Calu3 (cell line): ENCODE measurements around the gene RXRB. TPM values are rescaled to one million over a fixed set of nuclear protein-coding genes. Genes with fewer than 3 reads are reported as not detected.

Experiments used
- BruUV-seq: library from RNA; stranded (reverse); fragments of 400-500 nt; replicated peaks from 2 replicates; lab custom pipeline; 2021; lab: Mats Ljungman, UMichigan
- CTCF ChIA-PET: fragments of 300-600 bp; sonication (Branson Sonifier 250); formaldehyde crosslinking; loops from one replicate; lab custom pipeline; 2022; ENCODE audit warnings: antibody characterized with exemption; lab: Charles Lee
- DNase-seq: peaks from one replicate; pipeline ENCODE4 v3.0.0; 2022
- H3K27ac Mint-ChIP-seq: one replicate; pipeline ENCODE4 v1.8.0; 2022; ENCODE audit warnings: mixed read lengths; ENCODE audit not compliant: unreplicated experiment
- H3K27me3 Mint-ChIP-seq: one replicate; pipeline ENCODE4 v1.8.0; 2022; ENCODE audit warnings: mixed read lengths; ENCODE audit not compliant: unreplicated experiment
- H3K36me3 Mint-ChIP-seq: one replicate; pipeline ENCODE4 v1.8.0; 2022; ENCODE audit warnings: mild to moderate bottlenecking, moderate library complexity, mixed read lengths; ENCODE audit not compliant: insufficient read depth, unreplicated experiment
- H3K4me1 Mint-ChIP-seq: one replicate; pipeline ENCODE4 v1.8.0; 2022; ENCODE audit warnings: mild to moderate bottlenecking, low read depth, mixed read lengths; ENCODE audit not compliant: unreplicated experiment
- H3K4me3 Mint-ChIP-seq: one replicate; pipeline ENCODE4 v1.8.0; 2022; ENCODE audit warnings: mild to moderate bottlenecking, low read depth, moderate library complexity, mixed read lengths; ENCODE audit not compliant: unreplicated experiment
- H3K9me3 Mint-ChIP-seq: one replicate; pipeline ENCODE4 v1.8.0; 2022; ENCODE audit warnings: low read depth, mixed read lengths; ENCODE audit not compliant: unreplicated experiment
- CTCF ChIP-seq: fragments of 200-600 bp; IDR thresholded peaks from one replicate; pipeline ENCODE4 v1.8.0; 2022; ENCODE audit warnings: antibody characterized with exemption; ENCODE audit not compliant: unreplicated experiment
- intact Hi-C: fragments of 100-400 bp; cut with micrococcal nuclease; formaldehyde crosslinking; loops from one replicate; pipeline ENCODE4 v1.10.0; 2022; ENCODE audit not compliant: unreplicated experiment
- total RNA-seq: library from RNA; stranded (reverse); gene quantifications from 2 replicates; pipeline ENCODE4 v1.2.3, GENCODE V29; 2022

RXRB gene
- total RNA-seq, 1 experiment from 2014 or later: 78.3 TPM

- no peak for TF ChIP-seq CTCF
- peaks cover 16% of the 10 kb centered on the region for H3K4me1 Mint-ChIP-seq
- no TSS peak for BruUV-seq
- H3K27ac Mint-ChIP-seq: no peak overlapping the region
- CTCF ChIA-PET: interaction anchor here (2.1 kb wide), 1 partner anchor 13 kb away, joined by 8 read pairs; no protein-coding TSS in a partner anchor
- H3K27me3 Mint-ChIP-seq: peaks cover 75% of the 10 kb centered on the region
- H3K4me3 Mint-ChIP-seq: no peak overlapping the region
- intact Hi-C loops: loop anchor here (5.0 kb wide), 1 partner anchor 43 kb away; no protein-coding TSS in a partner anchor
- H3K36me3 Mint-ChIP-seq: peaks cover 10% of the 10 kb centered on the region
- no peaks in the 10 kb centered on the region for H3K9me3 Mint-ChIP-seq
- DNase-seq: no peak
Measured at GRCh38 chr6:33160096-33160495, 40.4 kb downstream of the RXRB start.

- BruUV-seq: no TSS peak
- Mint-ChIP-seq H3K4me1 (peaks cover 12% of the 10 kb centered on the region), H3K27me3 (peaks cover 75% of the 10 kb centered on the region), H3K9me3 (no peaks in the 10 kb centered on the region), H3K36me3 (peaks cover 9% of the 10 kb centered on the region), H3K4me3 (no peak overlapping the region), H3K27ac (no peak overlapping the region)
- DNase-seq: no peak
- intact Hi-C loops: no loop called here
- TF ChIP-seq CTCF: no peak
- CTCF ChIA-PET: interaction anchor here (0.6 kb wide), 1 partner anchor 51 kb away, joined by 3 read pairs; the partner anchor contains the start of gene RING1
Measured at GRCh38 chr6:33156964-33157363, 43.5 kb downstream of the RXRB start.

GRCh38 chr6:33156561-33156960 lies 43.9 kb downstream of the RXRB start:
- Mint-ChIP-seq H3K27ac (no peak overlapping the region), H3K4me3 (no peak overlapping the region), H3K4me1 (peaks cover 8% of the 10 kb centered on the region), H3K9me3 (no peaks in the 10 kb centered on the region), H3K36me3 (peaks cover 5% of the 10 kb centered on the region), H3K27me3 (peaks cover 75% of the 10 kb centered on the region)
- DNase-seq: no peak
- TF ChIP-seq CTCF: no peak
- CTCF ChIA-PET: no interaction called here
- intact Hi-C loops: no loop called here
- no TSS peak for BruUV-seq

- CTCF ChIA-PET: interaction anchor here (1.1 kb wide), 1 partner anchor 19 kb away, joined by 3 read pairs; no protein-coding TSS in a partner anchor
Measured at GRCh38 chr6:33154349-33154748, 46.1 kb downstream of the RXRB start.

More at GRCh38 chr6:33154349-33154748, 46.1 kb downstream of the RXRB start:
- DNase-seq: no peak
- Mint-ChIP-seq H3K27ac (no peak overlapping the region), H3K36me3 (no peaks in the 10 kb centered on the region), H3K27me3 (peaks cover 90% of the 10 kb centered on the region), H3K9me3 (no peaks in the 10 kb centered on the region), H3K4me1 (no peaks in the 10 kb centered on the region), H3K4me3 (no peak overlapping the region)
- BruUV-seq: no TSS peak
- intact Hi-C loops: no loop called here
- no peak for TF ChIP-seq CTCF
